Lung (tissue), 12 donors: ENCODE results near the gene FER. TPM values are rescaled to one million over a fixed set of nuclear protein-coding genes. Genes with fewer than 3 reads are reported as not detected.

Experiments used
- ATAC-seq: fragments of 200-7000 bp; cut with Tn5 transposase; one replicate; pipeline ENCODE4 v1.9.1; 2020; ENCODE audit warnings: moderate number of reproducible peaks; ENCODE audit not compliant: insufficient read depth, low FRiP score
- DNase-seq, 3 donors: peaks; one replicate each; pipeline ENCODE4 v3.0.0-alpha.2; 2013 to 2017
- H3K27ac ChIP-seq, 2 donors: one replicate each; pipeline ENCODE4 v1.5.1; 2013; ENCODE audit warnings: mild to moderate bottlenecking in 2 of 2, moderate library complexity in 2 of 2, control low read depth in 1 of 2, inconsistent platforms in 1 of 2, low read depth in 1 of 2, low read length in 1 of 2
- H3K27me3 ChIP-seq, 3 donors: one replicate each; pipeline ENCODE4 v1.5.1; 2013; ENCODE audit warnings: low read length in 2 of 3; ENCODE audit not compliant: control insufficient read depth in 3 of 3, insufficient read depth in 3 of 3
- H3K36me3 ChIP-seq, 4 donors: one replicate each; pipeline ENCODE4 v1.5.1; 2013; ENCODE audit warnings: low read length in 4 of 4, mild to moderate bottlenecking in 1 of 4, moderate library complexity in 1 of 4; ENCODE audit not compliant: control insufficient read depth in 4 of 4, insufficient read depth in 4 of 4
- H3K4me1 ChIP-seq, 5 donors: one replicate each; pipeline ENCODE4 v1.5.1; 2013; ENCODE audit warnings: low read length in 5 of 5, mild to moderate bottlenecking in 2 of 5, moderate library complexity in 1 of 5; ENCODE audit not compliant: control insufficient read depth in 5 of 5, insufficient read depth in 5 of 5
- H3K4me3 ChIP-seq: one replicate; pipeline ENCODE4 v1.5.1; 2013; ENCODE audit warnings: mild to moderate bottlenecking, control low read depth, moderate library complexity
- H3K9ac ChIP-seq, 2 donors: one replicate each; pipeline ENCODE4 v1.5.1; 2013; ENCODE audit warnings: low read length in 2 of 2, control low read depth in 1 of 2; ENCODE audit not compliant: insufficient read depth in 1 of 2
- H3K9me3 ChIP-seq, 4 donors: one replicate each; pipeline ENCODE4 v1.5.1; 2013; ENCODE audit warnings: low read length in 3 of 4, mild to moderate bottlenecking in 1 of 4, moderate library complexity in 1 of 4; ENCODE audit not compliant: control insufficient read depth in 4 of 4, insufficient read depth in 3 of 4
- WGBS, 2 donors: extraction: QIAGEN DNeasy Blood & Tissue Kit; methylation state at CpG; one replicate each; pipeline ENCODE4 v1.1.7; 2013; 5-methylcytosine and 5-hydroxymethylcytosine counted together
- polyA plus RNA-seq, 2 donors: library from polyadenylated mRNA; stranded (reverse); fragments of 200-250 nt; gene quantifications; one replicate each; pipeline ENCODE4 v1.2.1, GENCODE V29; 2013
- total RNA-seq, 2 donors: library from RNA; depleted of rRNA in 1 of 2; stranded (reverse); fragments of >200 nt in 1 of 2; gene quantifications; one replicate each; pipeline ENCODE4 v1.2.1, GENCODE V29; 2014 to 2021
- TF ChIP-seq, protein P1 (sequence below): IDR thresholded peaks from 2 replicates; pipeline ENCODE4 v1.5.1; 2012; ENCODE audit warnings: mild to moderate bottlenecking; ENCODE audit errors: control extremely low read depth, extremely low read depth
- donor health status: control.
- donor health status: control.
- donor health status: Bipolar disorder and iron deficiency.
- donor health status: healthy.
- donor health status: DM: yes; HTN: yes; CAD: no.

FER gene
- total and polyA plus RNA-seq, 4 donors = 2.6 to 88.6 (median 12.2) TPM

DNA sequence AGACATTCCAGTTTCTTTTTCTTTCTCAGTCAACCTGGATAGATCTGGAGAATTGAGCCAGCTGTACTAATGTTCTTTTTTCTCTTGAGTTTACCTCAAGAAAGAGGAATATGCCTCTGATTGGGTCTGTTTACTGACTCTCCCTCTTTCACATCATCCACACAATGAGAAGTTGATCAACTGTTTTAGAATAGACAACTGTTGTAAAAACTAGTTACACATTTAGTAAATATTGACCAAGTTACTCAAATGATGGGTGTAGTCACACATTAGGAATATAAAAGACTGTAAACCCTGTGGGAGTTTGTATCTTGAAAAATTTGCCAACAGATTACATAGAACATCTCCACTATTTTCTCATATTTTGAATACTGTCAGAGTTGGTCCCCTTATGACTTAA, 330.8 kb downstream of the FER start:
- Histone ChIP-seq H3K9me3 (no peaks in the 10 kb centered on the region), H3K9ac (no peak overlapping the region), H3K4me3 (no peak overlapping the region), H3K27me3 (no peaks in the 10 kb centered on the region), H3K4me1 (no peaks in the 10 kb centered on the region), H3K36me3 (no peaks in the 10 kb centered on the region), H3K27ac (no peak overlapping the region)
- ATAC-seq (no peak), DNase-seq (no peak)
- TF ChIP-seq, protein P1, sequence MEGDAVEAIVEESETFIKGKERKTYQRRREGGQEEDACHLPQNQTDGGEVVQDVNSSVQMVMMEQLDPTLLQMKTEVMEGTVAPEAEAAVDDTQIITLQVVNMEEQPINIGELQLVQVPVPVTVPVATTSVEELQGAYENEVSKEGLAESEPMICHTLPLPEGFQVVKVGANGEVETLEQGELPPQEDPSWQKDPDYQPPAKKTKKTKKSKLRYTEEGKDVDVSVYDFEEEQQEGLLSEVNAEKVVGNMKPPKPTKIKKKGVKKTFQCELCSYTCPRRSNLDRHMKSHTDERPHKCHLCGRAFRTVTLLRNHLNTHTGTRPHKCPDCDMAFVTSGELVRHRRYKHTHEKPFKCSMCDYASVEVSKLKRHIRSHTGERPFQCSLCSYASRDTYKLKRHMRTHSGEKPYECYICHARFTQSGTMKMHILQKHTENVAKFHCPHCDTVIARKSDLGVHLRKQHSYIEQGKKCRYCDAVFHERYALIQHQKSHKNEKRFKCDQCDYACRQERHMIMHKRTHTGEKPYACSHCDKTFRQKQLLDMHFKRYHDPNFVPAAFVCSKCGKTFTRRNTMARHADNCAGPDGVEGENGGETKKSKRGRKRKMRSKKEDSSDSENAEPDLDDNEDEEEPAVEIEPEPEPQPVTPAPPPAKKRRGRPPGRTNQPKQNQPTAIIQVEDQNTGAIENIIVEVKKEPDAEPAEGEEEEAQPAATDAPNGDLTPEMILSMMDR = no peak

DNA sequence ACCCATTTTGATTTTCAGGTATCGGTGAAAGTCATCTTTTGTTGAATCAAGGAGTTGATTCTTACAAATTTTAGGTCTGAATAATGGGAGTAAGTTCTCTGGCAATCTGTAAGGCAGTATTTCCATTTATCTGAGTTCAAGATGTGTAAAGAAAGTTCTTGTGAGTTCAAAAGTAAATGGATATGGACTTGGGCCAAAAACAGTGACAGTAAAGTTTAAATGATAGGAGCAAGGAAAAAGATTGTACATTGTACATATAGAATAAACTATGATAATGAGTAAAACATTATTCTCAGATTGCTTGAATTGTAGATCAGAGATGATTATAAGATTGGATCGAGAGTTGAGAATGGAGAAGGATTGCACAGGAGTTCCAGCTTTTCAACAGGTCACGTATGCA, 332.8 kb downstream of the FER start:
- Histone ChIP-seq H3K27me3 (no peaks in the 10 kb centered on the region), H3K4me3 (no peak overlapping the region), H3K4me1 (no peaks in the 10 kb centered on the region), H3K36me3 (no peaks in the 10 kb centered on the region), H3K9me3 (no peaks in the 10 kb centered on the region), H3K27ac (no peak overlapping the region), H3K9ac (no peak overlapping the region)
- TF ChIP-seq, protein P1 = no peak
- WGBS, 2 donors = 96 to 98% methylated on average over 3 of the region's 3 CpGs
- DNase-seq (no peak), ATAC-seq (no peak)

DNA sequence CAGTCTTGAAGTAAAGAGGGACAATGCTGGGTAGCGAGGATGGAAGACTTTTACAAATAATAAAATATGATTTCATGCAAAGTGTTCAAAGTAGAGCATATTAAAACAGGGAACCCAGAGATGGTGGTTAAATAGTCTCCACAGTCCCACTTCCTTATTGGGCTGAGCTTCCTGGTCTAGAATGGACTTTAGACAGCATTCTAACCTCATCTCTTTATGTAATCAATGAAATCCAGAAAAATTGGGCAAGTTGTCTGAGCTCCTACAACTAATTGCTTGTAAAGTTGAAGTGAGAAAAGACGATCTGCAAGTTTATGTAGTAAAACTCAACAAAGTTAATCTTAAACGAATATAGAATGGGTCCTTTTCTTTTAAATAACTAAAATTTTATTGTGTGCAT, 333.2 kb downstream of the FER start:
- Histone ChIP-seq H3K9ac (no peak overlapping the region), H3K4me3 (no peak overlapping the region), H3K36me3 (no peaks in the 10 kb centered on the region), H3K4me1 (no peaks in the 10 kb centered on the region), H3K9me3 (no peaks in the 10 kb centered on the region), H3K27me3 (no peaks in the 10 kb centered on the region), H3K27ac (no peak overlapping the region)
- DNase-seq (no peak), ATAC-seq (no peak)
- TF ChIP-seq, protein P1 = no peak
- WGBS, 2 donors = 72 to 79% methylated on average over 3 of the region's 3 CpGs

DNA sequence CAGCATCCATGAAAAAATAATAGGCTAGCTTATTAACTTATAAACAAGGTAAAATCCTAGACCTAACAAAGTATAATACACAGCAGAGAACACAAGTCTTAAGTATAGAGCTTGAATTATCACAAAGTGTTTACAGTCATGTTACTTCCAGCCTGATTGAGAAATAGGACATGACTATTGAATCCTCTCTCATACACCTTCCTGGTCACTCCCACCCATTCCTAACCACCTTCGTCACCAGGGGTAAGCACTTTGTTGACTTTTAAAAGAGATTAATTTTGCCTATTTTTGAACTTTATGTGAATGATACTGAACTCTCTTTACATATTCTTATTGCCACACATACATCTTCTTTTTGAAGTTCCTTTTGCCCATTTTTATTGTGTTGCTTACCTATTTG, 336.2 kb downstream of the FER start:
- 80 to 85% methylated on average over 1 of the region's 1 CpG for WGBS, 2 donors
- Histone ChIP-seq H3K4me3 (no peak overlapping the region), H3K9ac (no peak overlapping the region), H3K27ac (no peak overlapping the region), H3K27me3 (no peaks in the 10 kb centered on the region), H3K4me1 (no peaks in the 10 kb centered on the region), H3K36me3 (no peaks in the 10 kb centered on the region), H3K9me3 (no peaks in the 10 kb centered on the region)
- no peak for DNase-seq
- TF ChIP-seq, protein P1 = no peak
- no peak for ATAC-seq
